Islet of Langerhans (tissue), 1 donor: ENCODE measurements around the gene IDE.

Experiments used
- FAIRE-seq: peaks from one replicate; lab custom pipeline; 2011; peaks lifted over from hg19 to GRCh38; lab: Jason Lieb, UNC

The IDE gene

GRCh38 chr10:92567952-92568600 is 5.8 kb downstream of the IDE start:
- FAIRE-seq, result no peak

DNA sequence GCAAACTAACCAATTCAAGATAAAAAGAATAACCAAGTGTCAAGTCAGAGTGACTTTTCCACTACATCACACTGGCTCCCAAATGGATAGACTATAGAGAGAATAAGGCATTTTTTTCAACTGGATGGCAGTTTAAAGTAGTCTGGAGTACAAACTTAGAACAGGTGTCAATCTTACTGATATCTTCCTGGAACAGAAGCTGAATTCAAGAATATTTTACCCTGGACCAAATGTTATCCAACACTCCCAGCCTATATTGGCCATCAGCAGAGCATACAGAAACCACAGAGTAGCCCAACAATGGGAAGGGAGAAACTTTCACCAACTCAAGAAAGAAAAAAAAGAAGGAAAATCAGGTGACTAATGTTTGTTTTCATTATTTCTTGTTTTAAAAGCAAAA is 11.5 kb downstream of the IDE start:
- no peak for FAIRE-seq

DNA sequence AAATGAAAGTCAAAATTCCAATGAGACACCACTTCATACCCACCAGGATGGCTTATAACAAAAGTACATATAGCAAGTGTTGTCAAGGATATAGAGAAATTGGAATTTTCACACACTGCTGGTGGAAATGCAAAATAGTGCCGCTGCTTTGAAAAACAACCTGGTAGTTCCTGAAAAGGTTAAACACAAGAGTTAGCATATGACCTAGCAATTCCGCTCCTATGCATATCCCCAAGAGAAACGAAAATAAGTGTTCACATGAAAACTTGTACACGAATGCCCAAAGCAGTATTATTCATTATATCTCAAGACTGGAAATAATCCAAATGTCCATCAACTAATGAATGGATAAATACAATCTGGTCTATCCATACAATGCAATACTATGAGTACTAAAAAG is 14.8 kb downstream of the IDE start:
- no peak for FAIRE-seq

DNA sequence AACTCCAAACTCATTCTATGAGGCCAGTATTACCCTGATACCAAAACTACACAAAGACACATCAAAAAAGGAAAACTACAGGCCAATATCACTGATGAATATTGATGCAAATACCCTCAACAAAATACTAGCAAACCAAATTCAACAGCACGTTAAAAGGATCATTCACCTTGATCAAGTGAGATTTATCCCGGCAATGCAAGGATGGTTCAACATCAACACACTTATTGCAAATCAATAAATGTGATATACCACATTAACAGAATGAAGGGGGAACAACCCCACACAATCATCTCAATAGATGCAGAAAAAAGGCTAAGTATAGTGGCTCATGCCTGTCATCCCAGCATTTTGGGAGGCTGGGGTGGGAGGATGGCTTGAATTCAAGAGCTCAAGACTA is 19.9 kb downstream of the IDE start:
- no peak for FAIRE-seq

- FAIRE-seq, result no peak
Measured at GRCh38 chr10:92552310-92552709, 21.6 kb downstream of the IDE start.

- no peak for FAIRE-seq
Measured at GRCh38 chr10:92550924-92551323, 23.0 kb downstream of the IDE start.

GRCh38 chr10:92547676-92548075 is 26.2 kb downstream of the IDE start:
- FAIRE-seq, result no peak

DNA sequence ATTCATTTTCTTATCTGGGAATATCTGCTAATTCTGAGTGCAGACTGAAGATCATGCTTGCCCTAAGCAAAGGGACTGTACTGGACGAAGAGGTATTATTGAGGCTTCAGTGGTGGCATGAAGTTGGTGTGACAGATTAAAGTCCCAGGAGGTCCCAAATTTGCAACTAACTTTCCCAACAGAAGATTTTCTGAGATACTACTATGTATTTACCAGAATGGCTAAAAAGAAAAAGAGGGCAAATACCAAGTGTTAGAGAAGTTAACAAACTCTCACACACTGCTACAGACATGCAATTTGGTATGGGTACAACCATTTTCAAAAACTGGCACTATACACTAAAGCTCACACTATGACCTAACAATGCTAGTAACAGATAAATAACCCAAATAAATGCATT is 28.3 kb downstream of the IDE start:
- no peak for FAIRE-seq

DNA sequence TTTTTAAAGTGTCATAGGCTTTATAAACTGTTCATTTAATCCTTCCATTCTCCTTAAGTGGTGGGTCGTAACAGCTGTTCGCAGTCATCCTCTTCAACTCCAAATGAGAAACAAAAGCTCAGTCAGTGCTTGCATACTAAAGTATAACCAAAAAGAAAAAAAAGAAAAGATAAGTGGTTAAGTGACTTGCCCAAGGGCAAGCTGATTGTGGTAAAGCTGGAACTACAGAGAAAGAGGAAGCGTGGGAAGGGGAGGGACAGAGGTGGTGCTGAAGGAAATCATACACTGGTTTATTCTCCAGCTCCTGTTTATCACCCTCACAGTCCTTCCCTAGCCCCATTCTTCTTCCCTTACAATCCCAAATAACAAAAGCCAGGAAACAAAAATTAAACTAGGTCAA is 29.6 kb downstream of the IDE start:
- FAIRE-seq, result no peak

DNA sequence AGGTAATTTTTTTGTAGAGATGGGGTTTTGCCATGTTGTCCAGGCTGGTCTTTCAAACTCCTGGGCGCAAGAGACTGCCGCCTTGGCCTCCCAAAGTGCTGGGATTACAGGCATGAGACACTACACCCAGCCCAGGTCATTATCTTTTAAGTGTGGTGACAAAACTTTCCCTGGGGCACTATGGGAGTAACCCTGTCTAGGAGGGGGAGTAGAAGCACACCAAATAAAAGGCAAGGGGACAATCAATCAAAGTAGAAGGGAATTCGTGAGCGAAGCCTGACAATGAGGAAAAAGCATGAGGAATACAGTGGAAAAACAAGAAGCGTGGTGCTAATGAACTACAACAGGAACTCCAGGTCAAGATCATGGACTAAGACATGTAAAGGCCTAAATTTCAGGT is 31.4 kb downstream of the IDE start:
- FAIRE-seq, result no peak

- no peak for FAIRE-seq
Measured at GRCh38 chr10:92541583-92541982, 32.3 kb downstream of the IDE start.

DNA sequence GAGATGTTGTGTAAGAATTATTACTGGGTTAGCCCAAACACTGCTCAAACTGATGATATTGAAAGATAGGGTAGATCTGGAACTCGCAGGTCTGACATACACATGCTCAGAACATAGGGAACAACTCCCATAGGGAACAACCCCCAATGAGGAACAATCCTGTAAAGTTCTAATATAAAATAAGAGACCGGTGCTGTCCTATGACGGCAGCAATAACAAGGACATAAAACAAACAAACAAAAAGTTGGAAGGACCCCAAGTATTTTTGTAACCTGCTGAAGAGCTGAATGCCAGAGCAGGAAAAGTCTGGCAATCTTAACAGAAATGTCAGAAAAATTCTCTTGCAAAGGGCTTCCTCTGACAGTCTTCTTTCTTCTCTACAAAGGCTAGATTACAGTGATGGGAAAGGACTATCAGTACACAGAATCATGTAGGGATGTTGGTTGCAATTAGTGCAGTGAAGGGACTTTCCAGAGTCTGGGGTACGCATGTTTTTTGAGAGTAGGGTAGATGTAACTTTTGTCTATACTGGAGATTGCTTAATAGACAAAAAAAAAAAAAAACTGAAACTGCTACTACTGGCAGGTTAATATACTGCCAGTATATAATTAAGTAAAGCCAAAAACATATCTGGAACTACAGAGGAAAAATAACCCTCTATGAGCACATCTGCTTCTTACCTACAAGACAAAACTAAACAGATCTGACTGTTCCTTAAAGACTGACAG is 35.5 kb downstream of the IDE start:
- no peak for FAIRE-seq

- FAIRE-seq, result no peak
Measured at GRCh38 chr10:92530891-92531535, 42.9 kb downstream of the IDE start.

GRCh38 chr10:92530421-92530820 is 43.5 kb downstream of the IDE start:
- FAIRE-seq, result no peak

DNA sequence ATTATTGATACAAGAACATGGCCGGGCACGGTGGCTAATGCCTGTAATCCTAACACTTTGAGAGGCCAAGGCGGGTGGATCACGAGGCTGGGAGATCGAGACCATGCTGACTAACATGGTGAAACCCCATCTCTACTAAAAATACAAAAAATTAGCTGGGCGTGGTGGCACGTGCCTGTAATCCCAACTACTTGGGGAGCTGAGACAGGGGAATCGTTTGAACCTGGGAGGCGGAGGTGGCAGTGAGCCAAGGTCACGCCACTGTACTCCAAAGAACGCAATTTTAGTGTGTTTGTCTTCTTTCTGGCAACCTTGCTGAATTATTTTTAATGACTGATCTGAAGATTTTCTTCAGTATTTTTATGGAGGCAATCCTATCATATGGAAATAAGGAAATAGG is 46.2 kb downstream of the IDE start:
- no peak for FAIRE-seq

- no peak for FAIRE-seq
Measured at GRCh38 chr10:92523639-92524038, 50.3 kb downstream of the IDE start.

- peak; percentile 96 for FAIRE-seq
Measured at GRCh38 chr10:92517034-92517655, 56.7 kb downstream of the IDE start.

DNA sequence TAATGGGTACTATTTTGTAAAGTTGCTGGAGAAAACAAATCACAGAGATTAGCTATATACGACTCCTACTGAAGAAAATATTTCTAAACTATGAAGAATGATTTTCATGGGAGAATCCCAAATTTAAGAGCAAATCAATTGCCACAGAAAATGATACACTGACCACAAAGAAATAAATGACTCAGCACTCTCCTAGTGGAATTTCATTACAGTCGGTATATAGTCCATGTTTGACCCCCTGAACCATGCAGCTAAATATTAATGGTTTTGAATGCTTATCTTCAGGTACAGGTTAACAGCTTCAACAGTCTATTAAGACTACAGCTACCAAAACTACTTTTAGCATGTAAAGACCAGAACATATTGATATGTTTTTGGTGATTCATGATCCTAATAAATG is 65.0 kb downstream of the IDE start:
- no peak for FAIRE-seq

GRCh38 chr10:92506336-92506735 is 67.6 kb downstream of the IDE start:
- no peak for FAIRE-seq

DNA sequence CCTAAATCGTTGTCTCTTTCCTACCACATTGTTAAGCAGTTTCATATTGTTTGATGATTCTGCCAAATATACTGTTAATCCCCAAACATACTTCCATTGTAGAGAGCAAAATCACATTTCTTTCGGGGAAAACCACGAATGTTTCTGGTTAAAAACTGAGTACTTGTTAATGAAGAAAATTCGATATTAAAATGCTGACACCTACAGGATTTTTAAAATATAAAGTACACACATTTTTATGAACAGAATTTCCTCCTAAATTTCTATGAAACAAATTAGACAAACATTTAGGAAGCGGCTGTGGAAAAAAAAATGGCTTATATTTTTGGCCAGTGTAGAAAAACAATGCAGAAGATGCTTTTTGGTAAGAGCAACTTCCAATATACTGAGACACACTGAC is 68.8 kb downstream of the IDE start:
- FAIRE-seq, result no peak

DNA sequence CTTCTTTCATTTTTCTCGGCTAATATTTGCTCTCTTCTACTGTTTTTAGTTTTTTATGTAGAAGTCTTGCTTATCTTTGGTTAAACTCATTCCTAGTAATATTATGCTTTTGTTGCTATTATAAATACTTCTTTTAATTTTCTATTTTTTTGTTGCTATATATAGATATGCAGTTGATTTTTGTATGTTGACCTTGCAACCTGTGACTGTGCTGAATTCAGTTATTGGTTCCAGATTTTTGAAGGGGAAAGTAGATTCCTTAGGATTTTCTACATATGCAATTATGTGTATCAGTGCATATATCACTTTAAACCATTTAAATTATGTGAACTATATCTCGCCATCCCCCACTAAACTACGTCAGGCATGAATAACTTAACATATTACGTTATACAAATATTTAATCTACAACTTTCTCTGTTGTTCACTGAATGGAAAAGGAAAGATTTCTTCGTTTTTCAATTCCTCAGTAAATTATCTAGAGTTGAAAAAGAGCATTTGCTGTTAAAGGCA is 71.5 kb downstream of the IDE start:
- no peak for FAIRE-seq

DNA sequence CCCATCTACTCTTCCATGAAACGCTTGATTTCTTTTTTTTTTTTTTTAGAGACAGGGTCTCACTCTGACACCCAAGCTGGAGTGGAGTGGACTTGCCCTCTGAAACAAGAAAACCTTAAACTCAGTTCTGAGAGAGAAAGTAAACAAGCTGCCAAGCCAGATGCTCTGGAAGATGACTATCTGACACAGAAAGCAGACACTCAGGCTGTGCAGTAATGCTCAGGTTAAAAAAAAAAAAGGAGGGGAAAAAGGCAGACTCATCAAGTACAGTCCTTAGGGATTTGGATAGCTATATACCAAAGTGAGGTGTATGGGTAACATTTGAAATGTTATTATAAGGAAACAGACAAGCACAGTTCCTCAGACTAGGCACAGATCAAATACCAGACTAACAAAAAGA is 80.5 kb downstream of the IDE start:
- FAIRE-seq, result no peak

- FAIRE-seq, result no peak
Measured at GRCh38 chr10:92492748-92493240, 81.1 kb downstream of the IDE start.
